HuH-7 (cell line): Measurements from ENCODE around the gene HTRA3.

Source experiments
- DNase-seq: peaks from one replicate; pipeline ENCODE4 v3.0.0; 2011; ENCODE audit warnings: low spot score

Gene HTRA3

GRCh38 chr4:8234715-8235114, 34.8 kb upstream of the HTRA3 start:
- DNase-seq = no peak

GRCh38 chr4:8235224-8235623, 34.3 kb upstream of the HTRA3 start:
- no peak for DNase-seq

- no peak for DNase-seq
Measured at GRCh38 chr4:8235686-8236085, 33.9 kb upstream of the HTRA3 start.

- no peak for DNase-seq
Measured at GRCh38 chr4:8236106-8236919, 33.2 kb upstream of the HTRA3 start.

GRCh38 chr4:8236920-8237195, 32.7 kb upstream of the HTRA3 start:
- no peak for DNase-seq

- DNase-seq = no peak
Measured at GRCh38 chr4:8237256-8237989, 32.1 kb upstream of the HTRA3 start.

GRCh38 chr4:8238036-8238511, 31.5 kb upstream of the HTRA3 start:
- no peak for DNase-seq

GRCh38 chr4:8238515-8239053, 31.0 kb upstream of the HTRA3 start:
- peak; percentile 89 for DNase-seq

- no peak for DNase-seq
Measured at GRCh38 chr4:8239226-8239625, 30.3 kb upstream of the HTRA3 start.

- no peak for DNase-seq
Measured at GRCh38 chr4:8239661-8240060, 29.9 kb upstream of the HTRA3 start.

- DNase-seq = no peak
Measured at GRCh38 chr4:8240211-8241041, 29.1 kb upstream of the HTRA3 start.

- no peak for DNase-seq
Measured at GRCh38 chr4:8241211-8241779, 28.3 kb upstream of the HTRA3 start.

- peak; percentile 98 for DNase-seq
Measured at GRCh38 chr4:8241895-8242696, 27.5 kb upstream of the HTRA3 start.

GRCh38 chr4:8242782-8243560, 26.6 kb upstream of the HTRA3 start:
- DNase-seq = no peak

GRCh38 chr4:8244001-8244757, 25.4 kb upstream of the HTRA3 start:
- no peak for DNase-seq

- no peak for DNase-seq
Measured at GRCh38 chr4:8244931-8245460, 24.6 kb upstream of the HTRA3 start.

GRCh38 chr4:8245884-8246833, 23.4 kb upstream of the HTRA3 start:
- no peak for DNase-seq
